IPS-18a (cell line): ENCODE results near the gene PHACTR1.

ENCODE experiments used
- H3K27ac ChIP-seq: one replicate; pipeline ENCODE4 v1.5.1; 2013; ENCODE audit warnings: low read length
- H3K27me3 ChIP-seq: one replicate; pipeline ENCODE4 v1.6.1; 2013; ENCODE audit warnings: mild to moderate bottlenecking, low read length; ENCODE audit not compliant: control insufficient read depth, insufficient read depth
- H3K36me3 ChIP-seq: one replicate; pipeline ENCODE4 v1.6.1; 2013; ENCODE audit warnings: low read depth, low read length; ENCODE audit not compliant: control insufficient read depth
- H3K4me1 ChIP-seq: one replicate; pipeline ENCODE4 v1.6.1; 2013; ENCODE audit warnings: low read depth, low read length; ENCODE audit not compliant: control insufficient read depth
- H3K4me3 ChIP-seq: one replicate; pipeline ENCODE4 v1.5.1; 2013; ENCODE audit warnings: low read length
- H3K9ac ChIP-seq: one replicate; pipeline ENCODE4 v1.6.1; 2013; ENCODE audit warnings: mild to moderate bottlenecking, low read length, moderate library complexity
- H3K9me3 ChIP-seq: one replicate; pipeline ENCODE4 v1.6.1; 2013; ENCODE audit warnings: low read depth, low read length; ENCODE audit not compliant: control insufficient read depth

PHACTR1 gene

GRCh38 chr6:12804952-12805645 is 88.5 kb downstream of the PHACTR1 start:
- Histone ChIP-seq H3K27me3 (no peaks in the 10 kb centered on the region), H3K4me3 (no peak overlapping the region), H3K9ac (no peak overlapping the region)

GRCh38 chr6:12806136-12806535 is 89.6 kb downstream of the PHACTR1 start:
- H3K9ac ChIP-seq, result no peak overlapping the region
- no peaks in the 10 kb centered on the region for H3K27me3 ChIP-seq
- H3K9me3 ChIP-seq, result no peaks in the 10 kb centered on the region
- no peaks in the 10 kb centered on the region for H3K36me3 ChIP-seq
- no peak overlapping the region for H3K4me3 ChIP-seq
- H3K4me1 ChIP-seq, result peaks cover 4% of the 10 kb centered on the region
- H3K27ac ChIP-seq, result no peak overlapping the region

More at GRCh38 chr6:12804952-12805645, 88.5 kb downstream of the PHACTR1 start:
- Histone ChIP-seq H3K36me3 (no peaks in the 10 kb centered on the region), H3K9me3 (no peaks in the 10 kb centered on the region), H3K27ac (no peak overlapping the region), H3K4me1 (peaks cover 4% of the 10 kb centered on the region)

GRCh38 chr6:12806796-12807195 is 90.2 kb downstream of the PHACTR1 start:
- Histone ChIP-seq H3K27me3 (no peaks in the 10 kb centered on the region), H3K36me3 (no peaks in the 10 kb centered on the region), H3K9ac (no peak overlapping the region), H3K27ac (no peak overlapping the region), H3K4me1 (peaks cover 7% of the 10 kb centered on the region), H3K9me3 (no peaks in the 10 kb centered on the region), H3K4me3 (no peak overlapping the region)

- Histone ChIP-seq H3K27me3 (no peaks in the 10 kb centered on the region), H3K9ac (no peak overlapping the region), H3K27ac (no peak overlapping the region), H3K9me3 (no peaks in the 10 kb centered on the region), H3K36me3 (no peaks in the 10 kb centered on the region), H3K4me3 (no peak overlapping the region), H3K4me1 (peaks cover 7% of the 10 kb centered on the region)
Measured at GRCh38 chr6:12811519-12811918, 95.0 kb downstream of the PHACTR1 start.

GRCh38 chr6:12813321-12813720 is 96.8 kb downstream of the PHACTR1 start:
- no peak overlapping the region for H3K27ac ChIP-seq
- no peaks in the 10 kb centered on the region for H3K9me3 ChIP-seq
- peaks cover 4% of the 10 kb centered on the region for H3K4me1 ChIP-seq
- no peaks in the 10 kb centered on the region for H3K36me3 ChIP-seq
- H3K4me3 ChIP-seq, result no peak overlapping the region
- H3K9ac ChIP-seq, result no peak overlapping the region
- H3K27me3 ChIP-seq, result no peaks in the 10 kb centered on the region

GRCh38 chr6:12814015-12814414 is 97.4 kb downstream of the PHACTR1 start:
- Histone ChIP-seq H3K4me3 (no peak overlapping the region), H3K4me1 (peaks cover 4% of the 10 kb centered on the region), H3K27ac (no peak overlapping the region), H3K36me3 (no peaks in the 10 kb centered on the region), H3K9ac (no peak overlapping the region), H3K27me3 (no peaks in the 10 kb centered on the region), H3K9me3 (no peaks in the 10 kb centered on the region)

- no peak overlapping the region for H3K9ac ChIP-seq
- no peaks in the 10 kb centered on the region for H3K27me3 ChIP-seq
- H3K9me3 ChIP-seq, result no peaks in the 10 kb centered on the region
- H3K27ac ChIP-seq, result no peak overlapping the region
- peaks cover 4% of the 10 kb centered on the region for H3K4me1 ChIP-seq
- H3K4me3 ChIP-seq, result no peak overlapping the region
- no peaks in the 10 kb centered on the region for H3K36me3 ChIP-seq
Measured at GRCh38 chr6:12815089-12815488, 98.5 kb downstream of the PHACTR1 start.

GRCh38 chr6:12815884-12816600 is 99.5 kb downstream of the PHACTR1 start:
- Histone ChIP-seq H3K9me3 (no peaks in the 10 kb centered on the region), H3K4me3 (no peak overlapping the region), H3K4me1 (peaks cover 4% of the 10 kb centered on the region), H3K27me3 (no peaks in the 10 kb centered on the region), H3K27ac (no peak overlapping the region), H3K36me3 (no peaks in the 10 kb centered on the region), H3K9ac (no peak overlapping the region)

- Histone ChIP-seq H3K36me3 (no peaks in the 10 kb centered on the region), H3K9me3 (no peaks in the 10 kb centered on the region), H3K4me1 (no peaks in the 10 kb centered on the region), H3K4me3 (no peak overlapping the region), H3K27me3 (no peaks in the 10 kb centered on the region), H3K27ac (no peak overlapping the region), H3K9ac (no peak overlapping the region)
Measured at GRCh38 chr6:12818324-12818723, 101.8 kb downstream of the PHACTR1 start.

- Histone ChIP-seq H3K9ac (no peak overlapping the region), H3K27ac (no peak overlapping the region), H3K36me3 (no peaks in the 10 kb centered on the region), H3K27me3 (no peaks in the 10 kb centered on the region), H3K9me3 (no peaks in the 10 kb centered on the region), H3K4me1 (peaks cover 11% of the 10 kb centered on the region), H3K4me3 (no peak overlapping the region)
Measured at GRCh38 chr6:12823847-12824246, 107.3 kb downstream of the PHACTR1 start.

- Histone ChIP-seq H3K4me3 (no peak overlapping the region), H3K36me3 (no peaks in the 10 kb centered on the region), H3K27me3 (no peaks in the 10 kb centered on the region), H3K4me1 (peaks cover 11% of the 10 kb centered on the region), H3K27ac (no peak overlapping the region), H3K9me3 (no peaks in the 10 kb centered on the region), H3K9ac (no peak overlapping the region)
Measured at GRCh38 chr6:12826584-12826983, 110.0 kb downstream of the PHACTR1 start.

GRCh38 chr6:12827921-12828320 is 111.4 kb downstream of the PHACTR1 start:
- H3K27me3 ChIP-seq, result no peaks in the 10 kb centered on the region
- H3K4me1 ChIP-seq, result peaks cover 11% of the 10 kb centered on the region
- no peak overlapping the region for H3K4me3 ChIP-seq
- no peaks in the 10 kb centered on the region for H3K36me3 ChIP-seq
- no peak overlapping the region for H3K9ac ChIP-seq
- no peak overlapping the region for H3K27ac ChIP-seq
- H3K9me3 ChIP-seq, result no peaks in the 10 kb centered on the region
